NCI-H82 (cell line): ENCODE data around the gene GRIN2D.
"Not testable (repeated sequence)": the region's sequence is repeated elsewhere in the genome, so short reads cannot be mapped to it uniquely, and the experiment has no call there.

Experiments used
- DNase-seq: peaks from one replicate; lab custom pipeline; 2025; lab: John Stamatoyannopoulos, UW

The GRIN2D gene

DNA sequence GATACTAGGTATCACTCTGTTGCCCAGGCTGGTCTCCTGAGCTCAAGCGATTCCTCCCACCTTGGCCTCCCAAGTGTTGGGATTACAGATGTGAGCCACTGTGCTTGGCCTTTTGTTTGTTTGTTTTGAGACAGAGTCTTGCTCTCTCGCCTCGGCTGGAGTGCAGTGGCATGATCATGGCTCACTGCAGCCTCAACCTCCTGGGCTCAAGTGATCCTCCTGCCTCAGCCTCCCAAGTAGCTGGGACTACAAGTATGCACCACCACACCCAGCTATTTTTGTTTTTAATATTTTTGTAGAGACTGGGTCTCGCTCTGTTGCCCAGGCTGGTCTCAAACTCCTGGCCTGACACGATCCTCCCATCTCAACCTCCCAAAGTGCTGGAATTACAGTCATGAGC, 21.7 kb upstream of the GRIN2D start:
- DNase-seq = not testable (repeated sequence)

DNA sequence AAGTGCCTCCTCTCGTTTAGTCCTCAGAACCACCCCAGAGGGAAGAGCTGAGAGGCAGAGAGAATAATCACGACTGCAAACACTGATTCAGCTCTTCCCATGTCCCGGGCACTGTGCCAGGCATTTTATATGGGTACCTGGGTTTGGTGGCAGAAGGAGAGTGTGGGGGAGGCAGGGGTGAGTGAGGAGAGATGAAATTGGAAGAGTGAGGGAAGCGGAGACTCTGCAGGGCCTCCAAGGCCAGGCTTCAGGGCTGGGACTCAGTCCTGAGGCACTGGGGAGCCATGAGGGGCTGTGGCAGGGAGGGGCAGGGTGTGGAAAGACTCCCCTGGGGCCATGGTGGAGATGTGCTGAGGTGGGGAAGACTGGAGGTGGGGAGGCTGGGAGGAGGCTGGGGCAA, 20.6 kb upstream of the GRIN2D start:
- DNase-seq = peak; percentile 25

DNA sequence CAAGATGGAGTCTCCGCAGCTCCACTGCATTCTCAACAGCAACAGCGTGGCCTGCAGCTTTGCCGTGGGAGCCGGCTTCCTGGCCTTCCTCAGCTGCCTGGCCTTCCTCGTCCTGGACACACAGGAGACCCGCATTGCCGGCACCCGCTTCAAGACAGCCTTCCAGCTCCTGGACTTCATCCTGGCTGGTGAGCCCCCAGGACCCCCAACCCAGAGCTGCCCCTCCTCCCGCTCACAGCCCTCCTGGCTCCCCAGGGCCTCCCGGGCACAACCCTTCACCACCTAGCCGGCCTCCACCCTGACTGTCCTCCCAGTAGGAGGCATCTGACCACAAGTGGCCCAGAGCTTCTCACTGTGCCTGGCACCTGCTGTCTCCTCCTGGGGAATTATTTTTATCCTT, 19.9 kb upstream of the GRIN2D start:
- DNase-seq = no peak

DNA sequence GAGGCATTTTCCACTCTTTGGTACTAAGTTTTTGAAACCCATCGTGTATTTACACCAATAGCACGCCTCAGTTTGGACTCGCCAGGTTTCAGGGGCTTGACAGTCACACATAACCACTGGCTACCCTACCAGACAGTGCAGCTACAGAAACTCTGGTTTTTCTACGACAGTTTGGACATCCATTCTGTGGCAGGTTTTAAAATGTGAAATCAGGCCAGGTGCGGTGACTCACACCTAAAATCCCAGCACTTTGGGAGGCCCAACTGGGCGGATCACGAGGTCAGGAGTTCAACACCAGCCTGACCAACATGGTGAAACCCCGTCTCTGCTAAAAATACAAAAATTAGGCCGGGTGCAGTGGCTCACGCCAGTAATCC, 15.3 kb upstream of the GRIN2D start:
- DNase-seq = no peak

DNA sequence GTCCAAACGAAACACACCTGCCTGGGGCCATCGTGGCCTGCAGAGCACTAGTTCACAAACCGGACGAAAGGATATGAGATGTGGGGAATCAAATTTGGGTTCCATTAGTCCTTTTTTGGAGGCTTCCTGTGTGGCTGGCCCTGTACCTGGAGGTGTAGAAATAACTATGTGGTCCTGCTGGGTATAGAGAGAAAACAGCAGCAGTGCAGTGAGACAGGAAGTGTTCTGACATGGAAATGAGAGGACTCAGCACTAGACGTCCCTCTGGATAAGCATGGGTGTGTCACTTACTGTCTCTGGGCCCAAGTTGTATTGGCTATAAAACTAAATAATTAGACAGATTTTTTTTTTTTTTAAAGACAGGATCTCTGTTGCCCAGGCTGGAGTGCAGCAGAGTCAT, 14.4 kb upstream of the GRIN2D start:
- DNase-seq = no peak

GRCh38 chr19:48381178-48381950, 12.1 kb upstream of the GRIN2D start:
- DNase-seq = no peak

DNA sequence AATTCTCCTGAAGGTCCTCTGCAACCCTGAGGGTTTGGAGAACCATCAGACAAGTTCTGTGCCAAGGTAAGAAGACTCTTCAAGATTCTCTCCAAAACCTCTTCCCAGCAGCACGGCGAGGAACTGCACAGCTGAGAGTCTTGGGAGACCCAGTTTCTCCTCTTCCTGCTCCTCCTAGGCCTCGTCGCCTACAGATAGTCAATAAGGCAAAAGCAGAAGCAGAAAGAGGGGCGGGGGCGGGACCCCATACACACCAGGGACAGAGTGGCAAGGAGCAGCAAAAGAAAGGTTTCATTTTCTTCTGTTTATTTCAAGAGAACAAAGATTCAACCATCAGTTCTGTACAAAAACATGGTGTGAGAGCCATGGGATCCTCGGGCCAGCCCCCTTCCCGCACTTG, 11.2 kb upstream of the GRIN2D start:
- DNase-seq = no peak

- no peak for DNase-seq
Observed at GRCh38 chr19:48385461-48386087, 7.9 kb upstream of the GRIN2D start.

GRCh38 chr19:48386981-48387380, 6.5 kb upstream of the GRIN2D start:
- no peak for DNase-seq

DNA sequence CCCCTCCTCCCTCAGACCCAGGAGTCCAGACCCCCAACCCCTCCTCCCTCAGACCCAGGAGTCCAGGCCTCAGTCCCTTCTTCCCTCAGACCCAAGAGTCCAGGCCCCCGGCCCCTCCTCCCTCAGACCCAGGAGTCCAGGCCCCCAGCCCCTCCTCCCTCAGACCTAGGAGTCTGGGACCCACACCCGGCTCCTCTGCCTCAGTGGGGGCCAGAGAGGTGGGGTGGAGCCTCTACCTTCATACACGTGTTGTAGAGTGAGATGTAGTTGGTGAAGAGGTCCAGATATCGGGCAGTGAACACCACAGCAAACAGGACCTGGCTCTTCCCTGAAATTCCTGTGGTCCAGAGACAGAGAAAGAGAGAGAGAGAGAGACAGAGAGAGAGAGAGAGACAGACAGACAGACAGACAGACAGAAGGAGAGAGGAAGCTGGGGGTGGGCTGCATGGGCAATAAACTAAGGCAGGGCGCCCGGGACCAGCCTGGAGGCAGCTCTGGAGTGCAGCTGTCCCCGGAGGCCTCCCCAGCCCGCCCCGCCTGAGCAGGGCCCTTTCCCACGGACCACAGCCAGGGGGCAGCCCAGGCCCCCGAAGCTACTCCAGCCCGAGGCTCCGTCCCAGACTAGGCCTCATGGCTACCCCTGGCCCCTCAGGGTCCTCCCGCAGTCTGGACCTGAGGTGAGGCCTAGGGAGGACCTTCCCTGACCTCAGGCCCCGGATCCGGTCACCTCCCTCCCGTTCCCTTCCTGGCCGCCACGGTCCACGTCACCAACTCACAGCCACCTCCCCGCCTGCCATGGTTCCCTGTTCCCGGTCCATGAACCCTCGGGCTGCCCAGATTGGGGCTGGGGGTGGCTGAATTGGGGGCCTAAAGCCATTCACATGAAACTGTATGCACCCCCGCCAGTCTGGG, 3.0 kb upstream of the GRIN2D start:
- DNase-seq = peak; percentile 80

DNA sequence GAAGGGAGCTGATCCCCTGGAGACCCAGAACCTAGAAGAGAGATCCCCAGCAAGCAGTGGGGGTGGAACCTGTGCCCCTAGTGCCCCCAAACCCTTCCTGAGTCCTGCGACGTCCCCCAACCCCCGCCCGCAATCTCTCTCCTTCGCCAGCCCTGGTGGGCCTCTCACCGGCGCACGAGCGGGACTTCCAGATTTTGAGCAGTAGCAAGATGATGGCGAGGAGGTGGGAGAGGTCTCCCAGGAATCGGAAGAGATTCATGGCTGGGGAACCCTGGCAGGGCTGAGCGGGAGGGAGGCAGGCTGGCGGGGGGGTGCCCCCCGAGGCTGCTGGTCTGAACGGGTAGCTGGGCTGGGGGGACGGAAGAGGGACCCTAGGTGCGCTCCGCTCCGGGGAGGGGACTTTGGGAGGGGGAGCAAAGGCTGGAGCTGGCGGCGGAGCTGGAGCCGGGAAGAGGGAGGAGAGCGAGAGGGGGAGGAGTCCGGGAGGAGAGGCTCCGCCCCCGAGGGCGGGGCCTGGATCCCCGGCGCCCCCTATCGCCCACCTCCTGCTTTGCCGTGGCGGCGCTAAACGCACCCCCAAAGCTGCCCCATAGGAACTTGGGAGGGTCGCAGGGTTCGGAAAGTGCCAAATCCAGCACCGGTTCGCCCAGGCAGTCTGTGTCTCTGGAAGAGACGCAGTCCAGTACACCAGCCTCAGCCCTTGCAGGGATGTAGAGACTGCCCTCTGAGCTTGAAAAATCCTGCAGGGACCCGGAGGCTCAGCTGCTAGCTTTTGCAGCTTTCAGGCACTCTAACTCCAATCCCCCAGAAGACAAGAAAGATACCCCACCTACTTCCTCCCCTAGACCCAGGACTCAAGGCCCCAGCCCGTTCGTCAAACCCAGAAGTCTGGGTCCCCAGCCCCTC, 2.1 kb upstream of the GRIN2D start, which contains the start of gene KDELR1:
KDELR1 (minus strand) TSS at position 452 of the 906 bp plus-strand sequence; CDS start at position 259, 193 bp downstream.
- DNase-seq = peak; percentile 89

- not testable (repeated sequence) for DNase-seq
Observed at GRCh38 chr19:48392006-48392344, 1.5 kb upstream of the GRIN2D start.

- peak; percentile 83 for DNase-seq
Observed at GRCh38 chr19:48392860-48393558, 459 bp upstream of the GRIN2D start.

DNA sequence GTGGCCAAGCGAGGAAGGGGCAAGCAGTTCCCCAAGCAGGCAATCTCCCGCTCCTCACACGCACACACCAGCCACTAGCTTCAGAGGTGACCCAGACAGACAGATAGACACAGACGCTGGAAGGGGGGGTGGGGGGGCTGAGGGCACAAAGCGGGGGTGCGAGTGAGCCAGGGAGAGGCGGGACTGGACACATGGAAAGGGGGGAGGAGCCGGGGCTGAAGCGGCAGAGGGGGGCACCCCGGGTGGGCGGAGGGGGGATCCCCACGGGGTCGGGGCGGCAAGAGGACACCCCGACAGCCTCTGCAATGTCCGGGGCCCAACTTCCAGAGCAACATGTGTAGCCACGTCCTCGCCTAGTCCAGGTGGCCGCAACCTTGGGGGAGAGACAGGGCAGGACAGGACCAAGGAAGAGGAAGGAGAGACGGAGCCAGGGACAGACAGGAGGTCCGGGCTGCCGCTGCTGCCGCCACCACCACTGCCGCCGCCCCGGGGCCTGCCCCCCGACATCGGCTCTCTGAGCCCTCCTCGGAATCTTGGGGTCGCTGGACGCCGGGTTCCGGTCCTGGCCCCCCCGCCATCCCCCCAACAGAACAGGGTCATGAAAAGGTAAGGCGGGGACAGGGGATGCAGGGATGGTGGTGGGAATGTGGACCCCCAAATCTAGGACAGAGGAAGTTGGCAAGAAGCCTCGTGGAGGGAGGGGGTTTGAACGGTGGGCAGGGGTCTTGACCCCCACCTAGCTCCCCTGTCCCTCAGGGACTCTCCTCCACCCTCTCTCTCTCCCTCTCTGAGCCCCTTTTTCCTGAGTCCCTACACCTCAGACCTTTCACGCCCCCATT, 1.1 kb downstream of the GRIN2D start:
- DNase-seq = peak; percentile 39

DNA sequence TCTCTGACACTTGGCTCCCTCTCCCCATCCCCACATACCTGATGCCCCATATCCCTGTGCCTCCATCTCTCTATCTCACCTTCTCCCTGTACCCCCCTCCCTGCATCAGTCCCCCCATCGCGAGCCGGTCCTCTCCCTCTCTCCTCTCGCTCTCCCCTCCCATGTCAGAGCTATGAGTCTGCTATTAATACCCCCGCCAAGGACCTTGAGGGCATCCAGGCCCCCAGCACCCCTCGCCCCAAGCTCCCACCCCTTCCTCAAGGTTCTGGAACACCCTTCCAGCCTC, 1.6 kb downstream of the GRIN2D start:
- peak; percentile 38 for DNase-seq

GRCh38 chr19:48395499-48395898, 2.0 kb downstream of the GRIN2D start:
- DNase-seq = no peak

DNA sequence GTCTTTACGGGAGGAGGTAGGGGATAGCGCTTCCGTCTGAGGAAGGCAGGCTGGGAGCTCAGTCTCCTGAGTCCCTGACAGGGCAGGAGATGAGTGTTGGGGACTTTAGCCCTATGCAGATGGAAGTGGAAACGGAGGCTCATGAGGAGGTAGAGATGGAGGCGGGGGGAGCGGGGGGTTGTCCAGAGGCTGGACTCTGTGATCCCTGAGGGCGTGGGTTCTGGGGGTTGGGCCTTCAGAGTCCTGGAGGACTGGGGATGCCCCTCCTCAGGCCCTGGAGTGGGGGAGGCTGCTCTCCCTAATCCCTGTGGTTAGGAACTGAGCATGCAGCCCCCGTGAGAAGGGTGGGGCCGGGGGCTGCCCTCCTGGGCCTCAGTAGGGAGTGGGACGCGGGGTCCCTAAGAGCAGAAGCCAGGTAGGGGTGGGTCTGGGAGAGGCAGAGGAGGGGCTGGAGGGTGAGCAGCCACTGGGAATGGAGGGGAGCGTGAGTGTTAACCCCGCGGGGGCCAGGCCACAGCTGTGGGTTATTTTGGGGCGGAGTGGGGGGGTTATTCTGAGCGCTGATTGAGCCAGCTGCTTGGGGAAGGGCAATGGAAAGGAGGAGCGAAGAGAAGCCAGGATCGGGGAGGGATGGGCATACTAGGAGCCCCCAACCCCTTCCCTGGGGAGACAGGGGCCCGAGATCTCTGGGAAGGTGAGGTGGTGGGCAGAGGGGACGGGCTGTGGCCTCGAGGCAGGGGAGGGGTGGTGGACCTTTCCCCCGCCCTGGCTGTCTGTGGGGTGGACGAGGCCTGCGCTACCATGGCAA, 2.8 kb downstream of the GRIN2D start:
- peak; percentile 76 for DNase-seq

- no peak for DNase-seq
Observed at GRCh38 chr19:48396824-48397176, 3.3 kb downstream of the GRIN2D start.

GRCh38 chr19:48397263-48398101, 4.0 kb downstream of the GRIN2D start:
- no peak for DNase-seq
